Ishikawa (cell line): ENCODE measurements around the gene ATP5PD.

ENCODE experiments used
- CEBPB ChIP-seq: IDR thresholded peaks from 2 replicates; pipeline ENCODE4 v1.6.1; 2012
- CREB1 ChIP-seq: IDR thresholded peaks from 2 replicates; pipeline ENCODE4 v1.6.1; 2012; ENCODE audit warnings: low read depth
- EP300 ChIP-seq: IDR thresholded peaks from 2 replicates; pipeline ENCODE4 v1.6.1; 2012; ENCODE audit warnings: borderline replicate concordance
- FOXM1 ChIP-seq: IDR thresholded peaks from 2 replicates; pipeline ENCODE4 v1.6.1; 2012; ENCODE audit warnings: low read depth, borderline replicate concordance
- TAF1 ChIP-seq: IDR thresholded peaks from 2 replicates; pipeline ENCODE4 v1.6.1; 2012; ENCODE audit warnings: low read depth, mild to moderate bottlenecking
- YY1 ChIP-seq: IDR thresholded peaks from 2 replicates; pipeline ENCODE4 v1.6.1; 2012; ENCODE audit warnings: low read depth

- TF ChIP-seq EP300 (no peak), CREB1 (no peak), FOXM1 (no peak), YY1 (no peak), TAF1 (no peak), CEBPB (no peak)
Observed at GRCh38 chr17:74999523-74999922, 47.2 kb downstream of the ATP5PD start.
